Thyroid gland (tissue), 4 donors: Measurements from ENCODE around the gene ZNF672. TPM values are rescaled to one million over a fixed set of nuclear protein-coding genes. Genes with fewer than 3 reads are reported as not detected.

Experiments
- DNase-seq, 2 donors: peaks; one replicate each; pipeline ENCODE4 v3.0.0-alpha.2; 2019
- H3K27ac ChIP-seq, 3 donors: fragments of 200-600 bp; sonication (generic); 1 replicate in 2 of 3; 2 replicates in 1 of 3; pipeline ENCODE4 v1.5.1; 2016 to 2019; ENCODE audit warnings: mild to moderate bottlenecking in 1 of 3, moderate library complexity in 1 of 3
- H3K27me3 ChIP-seq: fragments of 200-600 bp; sonication (generic); one replicate; pipeline ENCODE4 v1.5.1; 2019
- H3K36me3 ChIP-seq, 2 donors: fragments of 200-600 bp; sonication (generic); one replicate each; pipeline ENCODE4 v1.5.1; 2016 to 2019
- H3K4me1 ChIP-seq, 2 donors: fragments of 200-600 bp; sonication (generic); one replicate each; pipeline ENCODE4 v1.5.1; 2017 to 2019
- H3K4me3 ChIP-seq, 3 donors: fragments of 200-600 bp; sonication (generic); replicated peaks in 1 of 3; 1 replicate in 2 of 3; 2 replicates in 1 of 3; pipeline ENCODE4 v1.5.1; 2016; ENCODE audit warnings: mild to moderate bottlenecking in 1 of 3
- H3K9me3 ChIP-seq: fragments of 200-600 bp; sonication (generic); one replicate; pipeline ENCODE4 v1.5.1; 2017
- POLR2A ChIP-seq, 2 donors: fragments of 450-650 bp; IDR thresholded peaks; one replicate each; pipeline ENCODE4 v1.6.1; 2017; ENCODE audit warnings: antibody characterized with exemption in 2 of 2, mild to moderate bottlenecking in 2 of 2, moderate library complexity in 1 of 2
- WGBS, 2 donors: methylation state at CpG; one replicate each; pipeline ENCODE4 v1.1.5; 2017; 5-methylcytosine and 5-hydroxymethylcytosine counted together
- intact Hi-C: fragments of 100-400 bp; cut with DNase I; formaldehyde crosslinking; loops from one replicate; pipeline ENCODE4 v1.15.1; 2023
- total RNA-seq, 4 donors: library from RNA; depleted of rRNA; stranded (reverse); fragments of >200 nt; gene quantifications; one replicate each; pipeline ENCODE4 v1.2.3, GENCODE V29; 2016
- TF ChIP-seq, protein P1 (sequence below), 6 experiments: fragments of 200-600 bp in 3 of 6; fragments of 450-650 bp in 3 of 6; sonication (generic) in 3 of 6; IDR thresholded peaks; one replicate each; pipeline ENCODE4 v1.5.1; 2016 to 2019; ENCODE audit warnings: antibody characterized with exemption in 6 of 6, mild to moderate bottlenecking in 2 of 6, inconsistent platforms in 1 of 6, moderate library complexity in 1 of 6

The ZNF672 gene
- total RNA-seq, 4 donors from 2014 or later = 43.5 to 82.2 (median 53.7) TPM

DNA sequence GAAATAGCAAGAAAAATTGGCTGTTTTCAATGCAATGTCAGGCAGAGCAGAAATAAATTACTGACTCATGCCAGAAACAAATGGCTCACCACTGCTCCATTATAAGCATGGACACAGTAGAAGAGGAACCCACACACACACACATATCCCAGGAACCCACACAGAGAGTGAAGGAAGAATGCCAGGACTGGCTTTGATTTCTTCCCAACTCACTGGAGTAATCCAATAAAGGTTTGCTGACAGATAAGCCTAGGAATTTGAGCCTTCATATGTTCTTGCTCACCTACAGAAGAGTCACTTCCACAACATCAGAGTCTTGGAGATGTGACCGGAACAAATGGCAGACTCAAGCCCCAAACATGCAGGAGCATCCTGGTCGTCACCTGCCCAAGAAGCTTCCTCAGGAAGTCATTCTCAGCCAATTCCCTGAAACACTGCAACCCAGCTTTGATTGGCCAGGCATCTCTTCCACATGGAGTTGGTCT lies 14.5 kb upstream of the ZNF672 start:
- Histone ChIP-seq H3K4me1 (peaks cover 37 to 55% of the 10 kb centered on the region in 2 donors), H3K4me3 (no peak overlapping the region), H3K9me3 (no peaks in the 10 kb centered on the region), H3K27me3 (no peaks in the 10 kb centered on the region), H3K27ac (no peak overlapping the region), H3K36me3 (peaks cover 0 to 5% of the 10 kb centered on the region in 2 donors)
- DNase-seq = no peak
- intact Hi-C loops = no loop called here
- no peak for TF ChIP-seq POLR2A (IDR thresholded peaks at IDR 0.05)
- TF ChIP-seq, protein P1, sequence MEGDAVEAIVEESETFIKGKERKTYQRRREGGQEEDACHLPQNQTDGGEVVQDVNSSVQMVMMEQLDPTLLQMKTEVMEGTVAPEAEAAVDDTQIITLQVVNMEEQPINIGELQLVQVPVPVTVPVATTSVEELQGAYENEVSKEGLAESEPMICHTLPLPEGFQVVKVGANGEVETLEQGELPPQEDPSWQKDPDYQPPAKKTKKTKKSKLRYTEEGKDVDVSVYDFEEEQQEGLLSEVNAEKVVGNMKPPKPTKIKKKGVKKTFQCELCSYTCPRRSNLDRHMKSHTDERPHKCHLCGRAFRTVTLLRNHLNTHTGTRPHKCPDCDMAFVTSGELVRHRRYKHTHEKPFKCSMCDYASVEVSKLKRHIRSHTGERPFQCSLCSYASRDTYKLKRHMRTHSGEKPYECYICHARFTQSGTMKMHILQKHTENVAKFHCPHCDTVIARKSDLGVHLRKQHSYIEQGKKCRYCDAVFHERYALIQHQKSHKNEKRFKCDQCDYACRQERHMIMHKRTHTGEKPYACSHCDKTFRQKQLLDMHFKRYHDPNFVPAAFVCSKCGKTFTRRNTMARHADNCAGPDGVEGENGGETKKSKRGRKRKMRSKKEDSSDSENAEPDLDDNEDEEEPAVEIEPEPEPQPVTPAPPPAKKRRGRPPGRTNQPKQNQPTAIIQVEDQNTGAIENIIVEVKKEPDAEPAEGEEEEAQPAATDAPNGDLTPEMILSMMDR (IDR thresholded peaks at IDR 0.05) = no peak
- 79 to 100% methylated on average over 2 of the region's 2 CpGs for WGBS, 2 donors

DNA sequence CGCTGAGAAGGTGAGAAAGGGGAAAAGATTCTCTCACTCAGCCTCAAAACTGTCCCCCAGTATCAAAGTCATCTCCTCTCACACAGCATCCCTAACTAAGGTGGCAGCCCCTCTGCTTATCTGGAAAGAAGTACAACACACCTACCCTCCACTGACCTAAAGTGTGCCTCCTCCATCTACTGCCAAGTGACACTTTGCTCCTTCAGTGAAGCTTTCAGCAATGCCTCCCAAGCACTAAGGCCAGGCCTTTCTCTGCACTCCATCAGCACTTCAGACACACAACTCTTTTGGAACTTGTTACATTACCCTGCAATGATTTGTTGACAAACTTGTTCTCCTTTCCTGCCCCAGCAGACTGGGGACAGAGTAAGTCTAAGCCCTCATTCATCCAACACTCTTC lies 13.7 kb upstream of the ZNF672 start:
- WGBS, 2 donors = 100% methylated on average over 1 of the region's 1 CpG
- intact Hi-C loops = no loop called here
- no peak for DNase-seq

DNA sequence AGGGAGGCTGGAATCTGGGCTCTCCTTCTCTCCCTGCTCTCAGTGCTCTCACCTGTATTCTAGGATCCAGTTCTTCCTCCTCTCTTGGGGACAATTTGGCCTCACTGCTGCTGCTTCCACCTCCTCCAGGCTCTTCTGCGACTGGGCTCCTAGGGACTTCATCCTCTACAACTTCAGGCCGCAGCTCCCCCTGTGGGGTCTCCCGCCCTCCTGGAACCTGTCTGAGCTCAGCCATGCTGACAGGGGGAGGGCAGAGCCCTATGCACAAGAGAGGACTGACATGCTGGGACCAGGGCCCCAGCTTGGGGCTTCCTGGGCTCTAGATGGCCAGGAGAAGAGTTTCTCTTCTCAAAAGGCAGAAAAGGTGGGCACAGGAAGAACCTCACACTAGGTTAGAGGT lies 13.3 kb upstream of the ZNF672 start:
- Histone ChIP-seq H3K9me3 (no peaks in the 10 kb centered on the region), H3K27ac (peak overlapping the region in 1 of 3 donors; percentile 95), H3K4me3 (peak overlapping the region in 2 of 3 donors; percentile 33 to 84), H3K4me1 (peaks cover 33 to 51% of the 10 kb centered on the region in 2 donors), H3K36me3 (peaks cover 0 to 5% of the 10 kb centered on the region in 2 donors), H3K27me3 (no peaks in the 10 kb centered on the region)
- TF ChIP-seq, protein P1 (IDR thresholded peaks at IDR 0.05) = no peak
- no peak for TF ChIP-seq POLR2A (IDR thresholded peaks at IDR 0.05)
- intact Hi-C loops = no loop called here
- 90 to 93% methylated on average over 3 of the region's 3 CpGs for WGBS, 2 donors
- DNase-seq = no peak

More for the DNA sequence above, 13.7 kb upstream of the ZNF672 start:
- no peak for TF ChIP-seq POLR2A (IDR thresholded peaks at IDR 0.05)
- TF ChIP-seq, protein P1 (IDR thresholded peaks at IDR 0.05) = no peak
- peak overlapping the region in 1 of 3 donors; percentile 84 for H3K4me3 ChIP-seq
- no peak overlapping the region for H3K27ac ChIP-seq
- H3K36me3 ChIP-seq = peaks cover 0 to 5% of the 10 kb centered on the region in 2 donors
- peaks cover 33 to 51% of the 10 kb centered on the region in 2 donors for H3K4me1 ChIP-seq
- no peaks in the 10 kb centered on the region for H3K27me3 ChIP-seq
- no peaks in the 10 kb centered on the region for H3K9me3 ChIP-seq

DNA sequence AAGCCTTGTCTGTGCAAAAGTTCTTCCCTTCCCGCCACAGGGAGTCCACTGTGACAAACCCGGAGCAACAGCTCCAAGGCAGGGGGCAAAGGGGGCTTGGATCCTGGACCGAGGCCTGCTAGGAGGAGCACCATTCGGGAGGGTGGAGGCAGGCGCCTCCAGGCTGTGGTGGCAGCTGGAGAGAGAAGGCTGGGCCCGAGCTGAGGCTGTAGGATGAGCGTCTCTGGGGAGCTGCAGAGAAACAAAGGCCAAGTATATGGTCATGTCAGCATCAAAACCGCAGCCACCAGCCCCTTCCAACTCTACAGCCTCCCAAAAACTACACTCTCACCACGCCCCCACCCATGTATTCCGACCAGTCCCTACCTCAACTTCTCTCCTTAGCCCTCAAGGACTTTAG lies 12.9 kb upstream of the ZNF672 start:
- Histone ChIP-seq H3K27ac (peak overlapping the region in 2 of 3 donors; percentile 95 to 98), H3K27me3 (no peaks in the 10 kb centered on the region), H3K36me3 (peaks cover 0 to 2% of the 10 kb centered on the region in 2 donors), H3K4me3 (peak overlapping the region; percentile 33 to 84 (median 77)), H3K4me1 (peaks cover 33 to 51% of the 10 kb centered on the region in 2 donors), H3K9me3 (no peaks in the 10 kb centered on the region)
- no peak for DNase-seq
- TF ChIP-seq, protein P1 (IDR thresholded peaks at IDR 0.05) = no peak
- TF ChIP-seq POLR2A (IDR thresholded peaks at IDR 0.05) = no peak
- intact Hi-C loops = no loop called here
- 38 to 40% methylated on average over 10 of the region's 10 CpGs for WGBS, 2 donors

DNA sequence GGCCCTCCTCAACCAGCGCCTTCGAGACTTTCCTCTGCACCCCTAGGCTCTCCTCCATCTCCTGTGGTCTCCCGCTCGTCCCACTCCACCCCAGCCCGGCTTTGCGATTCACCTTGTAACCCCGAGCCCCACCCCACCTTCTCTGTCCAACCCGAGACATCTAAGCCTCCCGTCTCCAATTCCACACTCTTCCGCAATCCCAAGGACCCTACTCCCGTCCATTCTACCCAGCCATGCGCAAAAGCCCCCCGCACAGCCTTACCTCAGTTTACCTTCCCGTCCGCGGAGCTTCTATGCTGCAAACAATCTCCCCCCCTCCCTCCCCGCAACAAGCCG lies 12.5 kb upstream of the ZNF672 start:
- TF ChIP-seq POLR2A (IDR thresholded peaks at IDR 0.05) = no peak
- TF ChIP-seq, protein P1 (IDR thresholded peaks at IDR 0.05) = no peak
- Histone ChIP-seq H3K9me3 (no peaks in the 10 kb centered on the region), H3K4me1 (peaks cover 33 to 51% of the 10 kb centered on the region in 2 donors), H3K27me3 (no peaks in the 10 kb centered on the region), H3K27ac (peak overlapping the region; percentile 95 to 98 (median 95)), H3K36me3 (no peaks in the 10 kb centered on the region), H3K4me3 (peak overlapping the region; percentile 33 to 84 (median 77))
- WGBS, 2 donors = 1% methylated on average over 18 of the region's 18 CpGs
- no peak for DNase-seq
- intact Hi-C loops = no loop called here
